ENCODE measurements around the gene VPS54.
"Not testable (repeated sequence)": the region's sequence is repeated elsewhere in the genome, so short reads cannot be mapped to it uniquely, and the experiment has no call there.

VPS54 gene

GRCh38 chr2:63874204-63875130, 144.8 kb downstream of the VPS54 start:
- DNase-seq (ENCODE audit: low read depth in 2 of 2) = no peak

GRCh38 chr2:63872571-63873328, 146.5 kb downstream of the VPS54 start:
- DNase-seq (ENCODE audit: low read depth in 2 of 2) = no peak

GRCh38 chr2:63871864-63872263, 147.4 kb downstream of the VPS54 start:
- DNase-seq (ENCODE audit: low read depth in 2 of 2) = no peak

GRCh38 chr2:63870679-63871078, 148.5 kb downstream of the VPS54 start:
- DNase-seq (ENCODE audit: low read depth in 2 of 2) = no peak

GRCh38 chr2:63866009-63866709, 153.1 kb downstream of the VPS54 start:
- DNase-seq (ENCODE audit: low read depth in 2 of 2) = no peak

- no peak for DNase-seq (ENCODE audit: low read depth in 2 of 2)
These were observed 153.9 kb downstream of the VPS54 start for GRCh38 chr2:63865159-63865799.

GRCh38 chr2:63863707-63864106, 155.5 kb downstream of the VPS54 start:
- DNase-seq (ENCODE audit: low read depth in 2 of 2) = no peak

GRCh38 chr2:63862806-63863205, 156.4 kb downstream of the VPS54 start:
- DNase-seq (ENCODE audit: low read depth in 2 of 2) = no peak

GRCh38 chr2:63861220-63861822, 157.9 kb downstream of the VPS54 start:
- peak; percentile 21 to 36 for DNase-seq (ENCODE audit: low read depth in 2 of 2)

- DNase-seq (ENCODE audit: low read depth in 2 of 2) = no peak
These were observed 160.9 kb downstream of the VPS54 start for GRCh38 chr2:63858291-63858690.

- peak in 1 of 2 donors; percentile 21 for DNase-seq (ENCODE audit: low read depth in 2 of 2)
These were observed 163.0 kb downstream of the VPS54 start for GRCh38 chr2:63856303-63856603.

- DNase-seq (ENCODE audit: low read depth in 2 of 2) = no peak
These were observed 163.6 kb downstream of the VPS54 start for GRCh38 chr2:63855418-63856302.

GRCh38 chr2:63853527-63854310, 165.5 kb downstream of the VPS54 start:
- no peak for DNase-seq (ENCODE audit: low read depth in 2 of 2)

GRCh38 chr2:63851691-63852311, 167.4 kb downstream of the VPS54 start:
- no peak for DNase-seq (ENCODE audit: low read depth in 2 of 2)

- DNase-seq (ENCODE audit: low read depth in 2 of 2) = no peak
These were observed 168.6 kb downstream of the VPS54 start for GRCh38 chr2:63850649-63851048.

GRCh38 chr2:63850204-63850571, 169.0 kb downstream of the VPS54 start:
- DNase-seq (ENCODE audit: low read depth in 2 of 2) = no peak

GRCh38 chr2:63849381-63850203, 169.6 kb downstream of the VPS54 start:
- DNase-seq (ENCODE audit: low read depth in 2 of 2) = no peak

- not testable (repeated sequence) for DNase-seq (ENCODE audit: low read depth in 2 of 2)
These were observed 171.7 kb downstream of the VPS54 start for GRCh38 chr2:63847571-63847970.
